T-cell (primary cell): ENCODE results near the gene IRX2. TPM values are rescaled to one million over a fixed set of nuclear protein-coding genes. Genes with fewer than 3 reads are reported as not detected.

Experiments
- ATAC-seq, 4 experiments: fragments of 200-7000 bp in 3 of 4; fragments of 150-1000 bp in 1 of 4; cut with Tn5 transposase; replicated peaks in 1 of 4; 1 replicate in 3 of 4; 2 replicates in 1 of 4; pipeline ENCODE4 v1.10.0; 2021; ENCODE audit warnings: moderate library complexity in 3 of 4, mild to moderate bottlenecking in 2 of 4, moderate number of reproducible peaks in 1 of 4
- CTCF ChIA-PET, 2 donors: fragments of 300-600 bp; sonication (Branson Sonifier 250); formaldehyde crosslinking; loops; one replicate each; lab custom pipeline; 2022; ENCODE audit warnings: antibody characterized with exemption in 2 of 2; lab: Charles Lee
- POLR2A ChIA-PET, 2 donors: fragments of 300-600 bp; sonication (Branson Sonifier 250); formaldehyde crosslinking; loops; one replicate each; lab custom pipeline; 2022; ENCODE audit warnings: antibody characterized with exemption in 2 of 2; lab: Charles Lee
- DNase-seq, 35 experiments: peaks; one replicate each; pipeline versions ENCODE4 v3.0.0 to v3.0.0-alpha.2; 2013 to 2023
- H3K27ac ChIP-seq: one replicate; pipeline ENCODE4 v1.5.1; 2013; ENCODE audit warnings: low read length
- H3K27me3 ChIP-seq, 2 experiments: replicated peaks in 1 of 2; 1 replicate in 1 of 2; 2 replicates in 1 of 2; pipeline versions ENCODE4 v1.6.1 to v1.7.0; 2013; ENCODE audit warnings: low read length in 1 of 2, mixed read lengths in 1 of 2; ENCODE audit not compliant: control insufficient read depth in 2 of 2, insufficient read depth in 2 of 2; ENCODE audit errors: extremely low read depth in 1 of 2
- H3K36me3 ChIP-seq, 2 donors: 1 replicate in 1 of 2; 2 replicates in 1 of 2; pipeline versions ENCODE4 v1.6.1 to v1.7.0; 2013; ENCODE audit warnings: low read length in 1 of 2; ENCODE audit not compliant: control insufficient read depth in 2 of 2, insufficient read depth in 1 of 2; ENCODE audit errors: extremely low read depth in 1 of 2
- H3K4me1 ChIP-seq, 2 experiments: 1 replicate in 1 of 2; 2 replicates in 1 of 2; pipeline versions ENCODE4 v1.6.1 to v1.7.0; 2013; ENCODE audit warnings: low read length in 2 of 2, mixed read lengths in 1 of 2; ENCODE audit not compliant: insufficient read depth in 2 of 2, control insufficient read depth in 1 of 2; ENCODE audit errors: extremely low read depth in 1 of 2
- H3K4me3 ChIP-seq, 2 donors: 1 replicate in 1 of 2; 2 replicates in 1 of 2; pipeline versions ENCODE4 v1.5.1 to v1.7.0; 2013; ENCODE audit warnings: mild to moderate bottlenecking in 2 of 2, low read length in 1 of 2, moderate library complexity in 1 of 2; ENCODE audit not compliant: control insufficient read depth in 1 of 2; ENCODE audit errors: extremely low read depth in 1 of 2
- H3K9me3 ChIP-seq: 2 replicates; pipeline ENCODE4 v1.7.0; 2013
- H3K27ac Mint-ChIP-seq, 2 donors: one replicate each; pipeline ENCODE4 v1.8.0; 2020 to 2021; ENCODE audit warnings: mild to moderate bottlenecking in 2 of 2, mixed read lengths in 2 of 2
- H3K27me3 Mint-ChIP-seq, 2 donors: one replicate each; pipeline ENCODE4 v1.8.0; 2021 to 2022; ENCODE audit warnings: mixed read lengths in 2 of 2
- H3K36me3 Mint-ChIP-seq: one replicate; pipeline ENCODE4 v1.8.0; 2021; ENCODE audit warnings: mixed read lengths
- H3K4me1 Mint-ChIP-seq, 3 donors: one replicate each; pipeline ENCODE4 v1.8.0; 2020 to 2022; ENCODE audit warnings: mixed read lengths in 3 of 3, mild to moderate bottlenecking in 1 of 3
- H3K4me3 Mint-ChIP-seq, 3 donors: one replicate each; pipeline ENCODE4 v1.8.0; 2020 to 2022; ENCODE audit warnings: mild to moderate bottlenecking in 3 of 3, mixed read lengths in 3 of 3, moderate library complexity in 3 of 3
- H3K9me3 Mint-ChIP-seq, 3 donors: one replicate each; pipeline ENCODE4 v1.8.0; 2020 to 2022; ENCODE audit warnings: mixed read lengths in 3 of 3
- WGBS: methylation state at CpG from one replicate; pipeline ENCODE4 v1.1.5; 2013; ENCODE audit warnings: missing lambda C conversion rate; ENCODE audit not compliant: insufficient coverage; 5-methylcytosine and 5-hydroxymethylcytosine counted together
- total RNA-seq, 35 experiments: library from RNA in 6 of 35; stranded (reverse) in 6 of 35; fragments of 120-200 nt in 1 of 35; gene quantifications; one replicate each; pipeline versions ENCODE4 v1.2.1 to v1.2.4 and lab custom pipeline; 2013 to 2026

The IRX2 gene
- total RNA-seq (under 1 TPM in 2 of 5 donors, not detected in 3; 0.13 to 0.26 TPM), total RNA-seq (lab: John Stamatoyannopoulos, UW) (0 to 0.22 (median 0) reads per million in 29 experiments)
- total RNA-seq (2013) = not detected

DNA sequence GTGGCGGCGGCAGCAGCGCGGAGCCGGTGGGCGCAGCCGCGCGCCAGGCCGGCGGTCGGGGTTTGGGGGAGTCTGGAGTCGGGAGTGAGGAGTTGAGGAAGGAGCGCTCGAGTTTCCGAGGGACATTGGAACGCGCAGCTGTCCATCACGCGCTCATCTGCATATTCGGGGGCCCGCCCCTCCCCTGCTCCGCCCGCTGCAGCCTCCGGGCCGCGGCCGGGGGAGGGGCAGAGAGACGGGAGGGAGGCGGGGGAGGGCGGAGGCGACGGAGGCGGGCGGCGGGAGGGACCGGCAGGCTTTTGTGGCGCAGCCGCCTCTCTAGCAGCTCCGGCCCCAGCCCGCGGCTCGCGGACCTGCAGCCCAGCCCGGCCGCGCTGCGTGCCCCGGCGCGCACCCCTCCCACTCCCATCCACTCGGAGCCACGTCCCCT, at the start of gene IRX2:
IRX2 (minus strand) TSS at position 86 of the 430 bp plus-strand sequence. CDS start 264 bp downstream, outside the sequence.
- Histone ChIP-seq H3K27me3 (peaks cover 18 to 62% of the 10 kb centered on the region in 2 experiments), H3K9me3 (no peaks in the 10 kb centered on the region), H3K27ac (no peak within 1 kb of the TSS), H3K4me3 (no peak within 1 kb of the TSS), H3K36me3 (no peaks in the 10 kb centered on the region), H3K4me1 (no peaks in the 10 kb centered on the region)
- CTCF ChIA-PET = no interaction called here
- 12% methylated on average over 5 of the region's 53 CpGs for WGBS
- POLR2A ChIA-PET = no interaction called here
- peaks cover 10 to 17% (median 15%) of the 10 kb centered on the region in 3 donors for H3K4me1 Mint-ChIP-seq
- no peaks in the 10 kb centered on the region for H3K9me3 Mint-ChIP-seq
- peak within 1 kb of the TSS in 1 of 3 donors; percentile 47 for H3K4me3 Mint-ChIP-seq
- DNase-seq (no peak), ATAC-seq (no peak)
- no peak within 1 kb of the TSS for H3K27ac Mint-ChIP-seq
- no peaks in the 10 kb centered on the region for H3K36me3 Mint-ChIP-seq
- H3K27me3 Mint-ChIP-seq = peaks cover 44 to 56% of the 10 kb centered on the region in 2 donors

DNA sequence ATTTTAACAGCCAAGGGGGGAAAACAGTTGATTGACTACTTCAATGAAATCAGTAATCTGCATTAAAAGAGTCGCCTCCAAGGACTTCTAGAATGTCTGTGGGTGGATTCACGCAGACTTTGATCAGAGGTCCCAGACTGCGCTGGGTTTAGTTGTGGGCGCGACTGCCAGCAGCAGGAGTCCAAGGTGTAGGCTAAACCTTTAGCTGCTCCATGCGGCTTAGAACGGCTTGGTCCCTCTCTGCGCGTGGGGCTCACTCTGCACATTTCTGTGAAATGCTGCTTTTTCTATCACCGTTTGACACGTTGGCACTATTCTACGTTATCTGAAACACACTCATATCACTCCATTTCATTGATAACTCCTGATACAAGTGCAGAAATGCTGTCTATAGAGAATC, 48.6 kb upstream of the IRX2 start:
- Histone ChIP-seq H3K4me1 (no peaks in the 10 kb centered on the region), H3K27ac (no peak overlapping the region), H3K9me3 (no peaks in the 10 kb centered on the region), H3K36me3 (no peaks in the 10 kb centered on the region), H3K27me3 (no peaks in the 10 kb centered on the region), H3K4me3 (no peak overlapping the region)
- H3K27me3 Mint-ChIP-seq = no peaks in the 10 kb centered on the region
- POLR2A ChIA-PET = no interaction called here
- DNase-seq = no peak
- H3K9me3 Mint-ChIP-seq = peaks cover 0 to 7% (median 0%) of the 10 kb centered on the region in 3 donors
- no peak overlapping the region for H3K4me3 Mint-ChIP-seq
- WGBS = 98% methylated on average over 7 of the region's 12 CpGs
- no peak for ATAC-seq
- CTCF ChIA-PET = no interaction called here
- no peak overlapping the region for H3K27ac Mint-ChIP-seq
- H3K4me1 Mint-ChIP-seq = no peaks in the 10 kb centered on the region
- no peaks in the 10 kb centered on the region for H3K36me3 Mint-ChIP-seq

DNA sequence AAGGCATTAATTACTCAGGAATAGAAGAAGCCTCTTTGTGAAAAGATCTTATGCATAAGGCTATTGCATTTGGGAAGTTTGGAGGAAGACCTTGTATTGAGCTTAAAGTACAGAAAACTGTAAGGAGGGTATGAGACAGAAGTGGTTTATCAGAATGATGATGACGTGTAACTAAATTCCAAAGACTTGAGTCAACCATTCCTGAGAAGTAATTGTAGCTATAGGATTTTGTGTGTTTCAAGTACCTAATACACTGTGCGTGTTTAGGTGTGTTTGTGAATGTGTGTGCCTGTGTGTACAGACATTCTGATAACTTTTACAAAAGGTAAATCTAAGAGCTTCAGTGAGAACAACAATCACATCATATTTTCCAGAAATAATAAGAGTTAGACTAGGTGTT, 46.5 kb upstream of the IRX2 start:
- Histone ChIP-seq H3K27me3 (no peaks in the 10 kb centered on the region), H3K4me1 (no peaks in the 10 kb centered on the region), H3K4me3 (no peak overlapping the region), H3K27ac (no peak overlapping the region), H3K36me3 (no peaks in the 10 kb centered on the region), H3K9me3 (no peaks in the 10 kb centered on the region)
- ATAC-seq = no peak
- ChIA-PET CTCF (no interaction called here), POLR2A (no interaction called here)
- 100% methylated on average over 1 of the region's 2 CpGs for WGBS
- Mint-ChIP-seq H3K4me1 (no peaks in the 10 kb centered on the region), H3K4me3 (no peak overlapping the region), H3K27ac (no peak overlapping the region), H3K36me3 (no peaks in the 10 kb centered on the region), H3K9me3 (peaks cover 4 to 22% (median 7%) of the 10 kb centered on the region in 3 donors), H3K27me3 (no peaks in the 10 kb centered on the region)
- no peak for DNase-seq

DNA sequence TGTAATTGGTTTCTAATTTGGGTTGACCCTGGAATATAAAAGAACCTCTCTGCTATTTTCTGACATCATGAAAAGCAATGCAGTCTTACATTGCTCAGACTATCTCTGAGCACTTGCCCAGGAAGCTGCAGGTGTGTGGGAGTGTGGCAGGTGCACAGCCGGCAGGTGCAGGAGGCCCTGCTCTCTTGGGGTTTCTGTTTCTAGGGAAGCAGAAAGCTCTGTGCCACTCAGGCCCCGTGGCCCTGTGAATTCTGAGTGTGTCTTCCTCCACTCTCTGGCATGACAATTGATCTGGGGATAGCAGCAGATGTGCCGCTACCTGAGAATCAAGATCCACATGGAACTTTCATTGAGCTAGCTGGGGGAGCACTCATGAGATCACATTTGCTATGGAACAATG, 45.7 kb upstream of the IRX2 start:
- DNase-seq (no peak), ATAC-seq (no peak)
- no peaks in the 10 kb centered on the region for H3K9me3 ChIP-seq
- ChIA-PET POLR2A (no interaction called here), CTCF (no interaction called here)
- Mint-ChIP-seq H3K9me3 (peaks cover 4 to 24% (median 7%) of the 10 kb centered on the region in 3 donors), H3K27me3 (no peaks in the 10 kb centered on the region), H3K4me1 (no peaks in the 10 kb centered on the region), H3K4me3 (no peak overlapping the region), H3K36me3 (no peaks in the 10 kb centered on the region), H3K27ac (no peak overlapping the region)
- H3K4me1 ChIP-seq = no peaks in the 10 kb centered on the region
- H3K36me3 ChIP-seq = no peaks in the 10 kb centered on the region
- no peak overlapping the region for H3K4me3 ChIP-seq
- WGBS = 64% methylated on average over 3 of the region's 3 CpGs
- H3K27ac ChIP-seq = no peak overlapping the region
- H3K27me3 ChIP-seq = no peaks in the 10 kb centered on the region

DNA sequence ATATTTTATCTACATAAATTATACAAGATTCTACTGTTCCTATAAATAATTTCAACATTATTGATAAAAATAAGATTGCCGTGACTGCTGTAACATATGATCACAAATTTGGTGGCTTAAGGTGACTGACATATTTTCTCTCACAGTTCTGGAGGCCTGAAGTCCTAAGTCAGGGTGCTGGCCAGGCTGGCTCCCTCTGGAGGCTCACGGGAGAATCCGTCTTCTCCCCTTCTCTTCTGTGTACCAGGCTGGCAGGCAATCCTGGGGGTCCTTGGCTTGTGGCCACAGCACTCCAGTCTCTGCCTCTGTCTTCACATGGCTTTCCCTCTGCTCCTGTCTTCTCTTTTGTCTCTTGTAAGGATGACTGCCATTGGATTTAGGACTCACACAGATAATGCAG, 31.7 kb upstream of the IRX2 start:
- H3K36me3 Mint-ChIP-seq = no peaks in the 10 kb centered on the region
- ATAC-seq (no peak), DNase-seq (no peak)
- Histone ChIP-seq H3K4me3 (no peak overlapping the region), H3K36me3 (no peaks in the 10 kb centered on the region), H3K4me1 (no peaks in the 10 kb centered on the region), H3K27ac (no peak overlapping the region), H3K27me3 (peaks cover 0 to 8% of the 10 kb centered on the region in 2 experiments), H3K9me3 (no peaks in the 10 kb centered on the region)
- H3K27ac Mint-ChIP-seq = no peak overlapping the region
- H3K4me1 Mint-ChIP-seq = no peaks in the 10 kb centered on the region
- POLR2A ChIA-PET = no interaction called here
- peaks cover 5 to 16% (median 11%) of the 10 kb centered on the region in 3 donors for H3K9me3 Mint-ChIP-seq
- H3K27me3 Mint-ChIP-seq = peaks cover 0 to 4% of the 10 kb centered on the region in 2 donors
- 94% methylated on average over 2 of the region's 3 CpGs for WGBS
- CTCF ChIA-PET = no interaction called here
- H3K4me3 Mint-ChIP-seq = no peak overlapping the region

DNA sequence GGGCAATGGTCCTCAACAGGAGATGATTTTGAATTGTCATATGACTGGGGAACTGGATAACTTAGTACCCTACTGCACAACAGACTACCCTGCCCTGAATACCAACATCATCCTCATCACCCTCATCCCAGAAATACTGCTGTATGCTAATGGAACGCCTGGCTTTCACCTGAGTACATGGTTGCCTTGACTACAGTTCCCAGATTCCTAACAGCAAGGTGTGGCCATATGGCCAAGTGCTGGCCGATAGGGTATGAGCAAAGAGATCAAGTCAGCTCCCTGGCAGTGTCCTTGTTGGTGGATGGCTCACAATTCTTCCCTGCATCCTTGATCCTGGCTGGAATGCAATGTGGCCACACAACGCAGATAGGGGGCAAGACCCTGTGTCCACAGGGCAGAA, 31.2 kb upstream of the IRX2 start:
- Mint-ChIP-seq H3K36me3 (no peaks in the 10 kb centered on the region), H3K4me1 (no peaks in the 10 kb centered on the region), H3K27ac (no peak overlapping the region), H3K4me3 (no peak overlapping the region), H3K9me3 (peaks cover 5 to 16% (median 13%) of the 10 kb centered on the region in 3 donors), H3K27me3 (peaks cover 0 to 6% of the 10 kb centered on the region in 2 donors)
- WGBS = 72% methylated on average over 2 of the region's 3 CpGs
- no peaks in the 10 kb centered on the region for H3K36me3 ChIP-seq
- DNase-seq (no peak), ATAC-seq (no peak)
- H3K4me1 ChIP-seq = no peaks in the 10 kb centered on the region
- H3K4me3 ChIP-seq = no peak overlapping the region
- H3K9me3 ChIP-seq = no peaks in the 10 kb centered on the region
- ChIA-PET POLR2A (no interaction called here), CTCF (no interaction called here)
- H3K27me3 ChIP-seq = peaks cover 0 to 8% of the 10 kb centered on the region in 2 experiments
- H3K27ac ChIP-seq = no peak overlapping the region
